Natural killer cell treated with Interleukin-12 subunit alpha and Interleukin-12 subunit beta and Interleukin-15 and Interleukin-18, amount 100 ng/mL, for 72 hours (primary cell): ENCODE results near the gene ADGRV1. TPM values are rescaled to one million over a fixed set of nuclear protein-coding genes. Genes with fewer than 3 reads are reported as not detected.
"Not testable (repeated sequence)": the region's sequence is repeated elsewhere in the genome, so short reads cannot be mapped to it uniquely, and the experiment has no call there.

Source experiments
- ATAC-seq, 2 donors: fragments of 150-1000 bp; cut with Tn5 transposase in 1 of 2; sonication (Bioruptor Pico), chemical (Tn5 transposase) in 1 of 2; 2 replicates each; pipeline ENCODE4 v1.10.0; 2021
- DNase-seq: peaks from one replicate; pipeline ENCODE4 v3.0.0; 2022; ENCODE audit warnings: low spot score
- H3K27ac Mint-ChIP-seq, 2 donors: 1 replicate in 1 of 2; 2 replicates in 1 of 2; pipeline ENCODE4 v1.8.0; 2022; ENCODE audit warnings: mixed read lengths in 2 of 2, mild to moderate bottlenecking in 1 of 2, moderate library complexity in 1 of 2
- H3K27me3 Mint-ChIP-seq, 2 donors: 1 replicate in 1 of 2; 2 replicates in 1 of 2; pipeline ENCODE4 v1.8.0; 2022; ENCODE audit warnings: mixed read lengths in 2 of 2
- H3K36me3 Mint-ChIP-seq: one replicate; pipeline ENCODE4 v1.8.0; 2022; ENCODE audit warnings: mixed read lengths
- H3K4me1 Mint-ChIP-seq, 2 donors: 1 replicate in 1 of 2; 2 replicates in 1 of 2; pipeline ENCODE4 v1.8.0; 2022; ENCODE audit warnings: low read depth in 2 of 2, mixed read lengths in 2 of 2, mild to moderate bottlenecking in 1 of 2
- H3K4me3 Mint-ChIP-seq: one replicate; pipeline ENCODE4 v1.8.0; 2022; ENCODE audit warnings: mixed read lengths
- H3K9me3 Mint-ChIP-seq: 2 replicates; pipeline ENCODE4 v1.8.0; 2022; ENCODE audit warnings: mixed read lengths
- total RNA-seq, 2 donors: library from RNA; stranded (reverse); gene quantifications; one replicate each; pipeline ENCODE4 v1.2.3, GENCODE V29; 2022

ADGRV1 gene
- total RNA-seq, 2 donors from 2014 or later: 0.33 TPM; not detected in 1

DNA sequence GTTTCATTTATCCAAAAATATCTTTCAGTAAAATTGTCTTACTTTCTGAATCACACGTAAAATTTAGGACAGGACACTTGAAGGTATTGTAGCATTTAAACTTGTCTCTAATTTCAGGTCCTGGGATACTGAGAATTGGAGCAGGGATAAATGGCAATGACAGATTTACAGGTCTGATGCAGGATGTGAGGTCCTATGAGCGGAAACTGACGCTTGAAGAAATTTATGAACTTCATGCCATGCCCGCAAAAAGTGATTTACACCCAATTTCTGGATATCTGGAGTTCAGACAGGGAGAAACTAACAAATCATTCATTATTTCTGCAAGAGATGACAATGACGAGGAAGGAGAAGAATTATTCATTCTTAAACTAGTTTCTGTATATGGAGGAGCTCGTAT is 99.2 kb downstream of the ADGRV1 start:
- H3K27ac Mint-ChIP-seq: no peak overlapping the region
- H3K27me3 Mint-ChIP-seq: no peaks in the 10 kb centered on the region
- H3K4me1 Mint-ChIP-seq: no peaks in the 10 kb centered on the region
- H3K4me3 Mint-ChIP-seq: no peak overlapping the region
- H3K9me3 Mint-ChIP-seq: no peaks in the 10 kb centered on the region
- ATAC-seq: no peak
- no peak for DNase-seq
- H3K36me3 Mint-ChIP-seq: no peaks in the 10 kb centered on the region

DNA sequence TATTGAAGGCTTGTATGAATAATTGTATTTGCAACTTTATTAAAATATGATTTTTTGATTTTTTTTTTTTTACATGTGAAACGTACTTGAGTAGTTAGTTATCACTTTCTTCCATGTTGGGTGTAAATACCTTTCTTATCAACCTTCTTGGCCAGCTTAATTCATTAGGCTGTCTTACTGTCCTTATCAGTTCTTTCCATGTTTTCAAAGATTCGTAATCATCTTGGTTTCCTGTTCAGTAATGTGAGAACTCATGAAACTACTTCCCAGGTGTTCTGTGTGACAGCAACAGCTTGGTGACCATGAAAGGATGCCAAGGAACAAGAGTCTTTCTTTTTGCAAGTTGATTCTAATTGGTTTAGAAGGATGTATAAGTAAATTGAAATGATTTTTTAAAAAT is 100.0 kb downstream of the ADGRV1 start:
- DNase-seq (no peak), ATAC-seq (no peak)
- Mint-ChIP-seq H3K27me3 (no peaks in the 10 kb centered on the region), H3K9me3 (no peaks in the 10 kb centered on the region), H3K4me1 (no peaks in the 10 kb centered on the region), H3K27ac (no peak overlapping the region), H3K36me3 (no peaks in the 10 kb centered on the region), H3K4me3 (no peak overlapping the region)

DNA sequence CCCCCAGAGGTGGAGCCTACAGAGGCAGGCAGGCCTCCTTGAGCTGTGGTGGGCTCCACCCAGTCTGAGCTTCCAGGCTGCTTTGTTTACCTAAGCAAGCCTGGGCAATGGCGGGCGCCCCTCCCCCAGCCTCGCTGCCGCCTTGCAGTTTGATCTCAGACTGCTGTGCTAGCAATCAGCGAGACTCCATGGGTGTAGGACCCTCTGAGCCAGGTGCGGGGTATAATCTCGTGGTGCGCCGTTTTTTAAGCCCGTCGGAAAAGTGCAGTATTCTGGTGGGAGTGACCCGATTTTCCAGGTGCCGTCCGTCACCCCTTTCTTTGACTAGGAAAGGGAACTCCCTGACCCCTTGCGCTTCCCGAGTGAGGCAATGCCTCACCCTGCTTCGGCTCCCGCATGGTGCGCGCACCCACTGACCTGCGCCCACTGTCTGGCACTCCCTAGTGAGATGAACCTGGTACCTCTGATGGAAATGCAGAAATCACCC is 109.5 kb downstream of the ADGRV1 start:
- H3K27ac Mint-ChIP-seq, ATAC-seq, H3K4me1 Mint-ChIP-seq, H3K4me3 Mint-ChIP-seq, H3K9me3 Mint-ChIP-seq, H3K36me3 Mint-ChIP-seq, DNase-seq, H3K27me3 Mint-ChIP-seq: not testable (repeated sequence)

DNA sequence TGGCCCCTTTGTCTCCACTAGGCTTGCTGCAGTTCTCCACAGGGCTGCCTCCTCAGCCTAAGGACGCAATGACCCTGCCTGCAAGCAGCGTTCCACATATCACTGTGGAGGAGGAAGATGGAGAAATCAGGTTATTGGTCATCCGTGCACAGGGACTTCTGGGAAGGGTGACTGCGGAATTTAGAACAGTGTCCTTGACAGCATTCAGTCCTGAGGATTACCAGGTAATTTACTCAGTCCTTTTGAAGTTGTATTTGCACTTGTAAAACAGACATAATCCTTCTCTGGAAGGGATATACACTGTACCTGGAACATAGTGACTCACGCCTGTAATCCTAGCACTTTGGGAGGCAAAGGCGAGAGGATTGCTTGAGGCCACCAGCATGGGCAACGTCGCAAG is 116.6 kb downstream of the ADGRV1 start:
- H3K27me3 Mint-ChIP-seq: no peaks in the 10 kb centered on the region
- no peak for ATAC-seq
- DNase-seq: no peak
- H3K27ac Mint-ChIP-seq: no peak overlapping the region
- H3K9me3 Mint-ChIP-seq: no peaks in the 10 kb centered on the region
- H3K4me3 Mint-ChIP-seq: no peak overlapping the region
- no peaks in the 10 kb centered on the region for H3K36me3 Mint-ChIP-seq
- H3K4me1 Mint-ChIP-seq: no peaks in the 10 kb centered on the region

DNA sequence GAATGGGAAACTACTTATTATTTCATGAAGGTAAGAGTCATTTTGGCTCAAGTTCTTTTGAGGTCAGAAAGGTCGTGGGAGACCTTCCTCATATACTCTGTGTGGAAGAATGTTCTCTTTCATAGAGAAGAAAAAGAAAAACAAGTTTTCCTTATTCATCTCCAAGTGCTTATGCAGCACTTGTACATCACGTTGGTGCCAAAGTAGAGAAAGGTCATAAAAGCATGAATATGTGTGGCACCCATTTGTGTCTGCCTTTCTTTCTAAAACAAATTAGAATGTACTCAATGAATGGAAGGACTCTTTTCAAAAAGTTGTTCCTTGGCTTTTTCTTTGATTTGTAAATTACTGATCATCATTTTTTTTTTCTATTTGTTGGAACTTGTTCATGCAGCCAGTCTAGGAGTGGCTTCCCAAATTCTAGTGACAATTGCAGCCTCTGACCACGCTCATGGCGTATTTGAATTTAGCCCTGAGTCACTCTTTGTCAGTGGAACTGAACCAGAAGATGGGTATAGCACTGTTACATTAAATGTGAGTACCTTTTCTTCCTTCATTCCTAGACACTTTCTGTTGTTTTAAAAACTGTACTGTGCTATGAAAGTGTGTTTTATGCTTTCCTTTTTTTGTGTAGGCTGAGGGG is 122.4 kb downstream of the ADGRV1 start:
- no peak overlapping the region for H3K27ac Mint-ChIP-seq
- H3K9me3 Mint-ChIP-seq: no peaks in the 10 kb centered on the region
- H3K27me3 Mint-ChIP-seq: no peaks in the 10 kb centered on the region
- H3K4me3 Mint-ChIP-seq: no peak overlapping the region
- H3K4me1 Mint-ChIP-seq: no peaks in the 10 kb centered on the region
- no peak for DNase-seq
- no peak for ATAC-seq
- H3K36me3 Mint-ChIP-seq: no peaks in the 10 kb centered on the region

DNA sequence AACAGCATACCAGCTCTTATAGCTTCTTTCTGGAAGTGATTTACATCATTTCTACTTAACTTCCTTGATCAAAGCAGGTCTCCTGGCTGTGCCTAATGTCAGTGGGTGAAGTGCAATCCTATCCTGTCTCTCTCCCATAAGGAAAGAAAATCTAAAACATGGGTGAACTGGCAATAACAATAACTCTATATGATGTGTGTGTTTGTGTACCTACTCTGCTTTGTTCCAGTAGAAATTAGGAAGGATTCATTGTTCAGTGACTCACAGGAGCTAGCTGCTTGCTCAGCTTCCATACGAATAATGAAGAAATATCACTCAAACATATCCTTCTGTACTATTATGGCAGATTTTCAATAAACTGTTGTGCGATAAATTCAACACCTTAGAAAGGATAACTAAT is 123.7 kb downstream of the ADGRV1 start:
- ATAC-seq: no peak
- DNase-seq: no peak
- H3K27ac Mint-ChIP-seq: no peak overlapping the region
- no peaks in the 10 kb centered on the region for H3K9me3 Mint-ChIP-seq
- no peaks in the 10 kb centered on the region for H3K36me3 Mint-ChIP-seq
- no peaks in the 10 kb centered on the region for H3K27me3 Mint-ChIP-seq
- no peaks in the 10 kb centered on the region for H3K4me1 Mint-ChIP-seq
- H3K4me3 Mint-ChIP-seq: no peak overlapping the region

DNA sequence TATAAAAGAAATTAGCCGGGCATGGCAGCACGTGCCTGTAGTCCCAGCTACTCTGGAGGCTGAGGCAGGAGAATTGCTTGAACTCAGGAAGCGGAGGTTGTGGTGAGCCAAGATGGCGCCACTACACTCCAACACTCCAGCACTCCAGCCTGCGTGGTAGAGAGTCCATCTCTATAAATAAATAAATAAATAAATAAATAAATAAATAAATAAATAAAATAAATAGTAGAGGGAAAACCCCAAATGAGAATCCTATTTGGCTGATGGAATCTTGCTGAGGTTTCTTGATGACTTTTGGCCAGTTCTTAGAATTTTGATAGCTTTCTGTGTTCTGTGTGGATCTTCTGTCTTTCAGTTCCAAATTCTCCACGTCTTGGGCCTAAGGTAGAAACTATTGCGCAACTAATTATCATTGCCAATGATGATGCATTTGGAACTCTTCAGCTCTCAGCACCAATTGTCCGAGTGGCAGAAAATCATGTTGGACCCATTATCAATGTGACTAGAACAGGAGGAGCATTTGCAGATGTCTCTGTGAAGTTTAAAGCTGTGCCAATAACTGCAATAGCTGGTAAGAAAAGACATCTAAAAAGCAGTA is 126.9 kb downstream of the ADGRV1 start:
- Mint-ChIP-seq H3K4me1 (no peaks in the 10 kb centered on the region), H3K36me3 (no peaks in the 10 kb centered on the region), H3K27ac (no peak overlapping the region), H3K27me3 (no peaks in the 10 kb centered on the region), H3K4me3 (no peak overlapping the region), H3K9me3 (peaks cover 2% of the 10 kb centered on the region)
- ATAC-seq (no peak), DNase-seq (no peak)

DNA sequence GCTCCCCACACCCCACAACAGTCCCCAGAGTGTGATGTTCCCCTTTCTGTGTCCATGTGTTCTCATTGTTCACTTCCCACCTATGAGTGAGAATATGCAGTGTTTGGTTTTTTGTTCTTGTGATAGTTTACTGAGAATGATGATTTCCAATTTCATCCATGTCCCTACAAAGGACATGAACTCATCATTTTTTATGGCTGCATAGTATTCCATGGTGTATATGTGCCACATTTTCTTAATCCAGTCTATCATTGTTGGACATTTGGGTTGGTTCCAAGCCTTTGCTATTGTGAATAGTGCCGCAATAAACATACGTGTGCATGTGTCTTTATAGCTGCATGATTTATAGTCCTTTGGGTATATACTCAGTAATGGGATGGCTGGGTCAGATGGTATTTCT is 127.8 kb downstream of the ADGRV1 start:
- H3K9me3 Mint-ChIP-seq, DNase-seq, H3K4me3 Mint-ChIP-seq, H3K27ac Mint-ChIP-seq, ATAC-seq, H3K27me3 Mint-ChIP-seq, H3K4me1 Mint-ChIP-seq, H3K36me3 Mint-ChIP-seq: not testable (repeated sequence)

DNA sequence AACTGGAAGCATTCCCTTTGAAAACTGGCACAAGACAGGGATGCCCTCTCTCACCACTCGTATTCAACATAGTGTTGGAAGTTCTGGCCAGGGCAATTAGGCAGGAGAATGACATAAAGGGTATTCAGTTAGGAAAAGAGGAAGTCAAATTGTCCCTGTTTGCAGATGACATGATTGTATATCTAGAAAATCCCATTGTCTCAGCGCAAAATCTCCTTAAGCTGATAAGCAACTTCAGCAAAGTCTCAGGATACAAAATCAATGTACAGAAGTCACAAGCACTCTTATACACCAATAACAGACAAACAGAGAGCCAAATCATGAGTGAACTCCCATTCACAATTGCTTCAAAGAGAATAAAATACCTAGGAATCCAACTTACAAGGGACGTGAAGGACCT is 128.9 kb downstream of the ADGRV1 start:
- H3K27ac Mint-ChIP-seq, H3K9me3 Mint-ChIP-seq, DNase-seq, ATAC-seq, H3K4me3 Mint-ChIP-seq, H3K27me3 Mint-ChIP-seq, H3K36me3 Mint-ChIP-seq, H3K4me1 Mint-ChIP-seq: not testable (repeated sequence)

DNA sequence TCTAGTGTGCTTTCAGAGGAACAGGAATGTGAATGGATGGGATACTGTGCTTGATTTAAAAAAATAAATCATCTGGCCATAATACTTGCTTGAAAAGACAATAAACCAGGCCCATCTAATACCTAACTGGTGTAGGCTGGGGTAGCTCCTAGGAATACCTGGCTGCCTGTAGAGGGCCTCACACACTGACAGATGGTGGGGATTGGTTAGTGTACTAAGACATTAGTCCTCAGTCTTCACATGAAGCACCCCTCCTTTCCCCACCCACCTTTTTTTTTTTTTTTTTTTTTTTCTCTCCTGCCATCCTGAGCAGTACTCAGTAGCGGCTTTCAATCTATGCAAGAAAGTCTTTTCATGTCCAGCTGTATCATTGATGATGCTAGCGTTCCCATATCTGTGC is 130.5 kb downstream of the ADGRV1 start:
- Mint-ChIP-seq H3K27me3 (no peaks in the 10 kb centered on the region), H3K9me3 (peaks cover 7% of the 10 kb centered on the region), H3K4me3 (no peak overlapping the region), H3K4me1 (no peaks in the 10 kb centered on the region), H3K27ac (no peak overlapping the region), H3K36me3 (no peaks in the 10 kb centered on the region)
- ATAC-seq: no peak
- no peak for DNase-seq

DNA sequence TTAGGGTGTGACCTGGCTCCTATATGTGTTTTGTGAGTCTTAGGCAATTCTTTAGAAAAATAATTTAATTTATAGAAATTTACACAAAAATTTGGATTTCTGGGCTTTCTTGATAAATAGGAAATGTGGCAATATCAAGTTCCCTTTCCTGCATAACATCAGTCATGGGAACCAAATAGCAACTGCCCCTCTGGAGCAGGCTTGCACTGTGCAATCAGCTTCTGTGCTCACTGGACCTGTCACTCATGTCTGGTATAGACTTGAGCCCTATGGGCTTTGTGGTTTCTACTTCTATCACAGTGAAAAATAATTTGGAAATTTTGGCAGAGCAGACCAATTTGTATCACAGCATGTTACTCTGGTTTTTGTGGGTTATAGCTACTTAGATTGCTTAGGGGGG is 131.7 kb downstream of the ADGRV1 start:
- ATAC-seq (no peak), DNase-seq (no peak)
- Mint-ChIP-seq H3K27ac (no peak overlapping the region), H3K4me1 (no peaks in the 10 kb centered on the region), H3K27me3 (no peaks in the 10 kb centered on the region), H3K9me3 (peaks cover 7% of the 10 kb centered on the region), H3K36me3 (no peaks in the 10 kb centered on the region), H3K4me3 (no peak overlapping the region)

DNA sequence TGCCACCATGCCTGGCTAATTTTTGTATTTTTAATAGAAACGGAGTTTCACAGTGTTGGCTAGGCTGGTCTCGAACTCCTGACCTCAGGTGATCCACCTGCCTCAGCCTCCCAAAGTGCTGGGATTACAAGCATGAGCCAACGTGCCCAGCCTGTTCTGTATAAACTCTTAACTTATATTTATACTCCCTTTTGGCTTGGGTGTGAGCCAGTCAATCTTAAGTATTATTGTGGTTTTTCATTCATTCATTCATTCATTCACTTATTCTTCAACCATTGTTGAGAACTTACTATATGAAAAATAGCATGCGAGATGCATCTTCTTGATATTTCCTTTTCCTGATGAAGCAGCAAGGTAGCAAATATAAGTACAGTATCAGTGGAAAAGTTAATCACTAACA is 132.9 kb downstream of the ADGRV1 start:
- DNase-seq: no peak
- no peak for ATAC-seq
- Mint-ChIP-seq H3K9me3 (peaks cover 7% of the 10 kb centered on the region), H3K27me3 (no peaks in the 10 kb centered on the region), H3K36me3 (no peaks in the 10 kb centered on the region), H3K4me1 (no peaks in the 10 kb centered on the region), H3K4me3 (no peak overlapping the region), H3K27ac (no peak overlapping the region)

DNA sequence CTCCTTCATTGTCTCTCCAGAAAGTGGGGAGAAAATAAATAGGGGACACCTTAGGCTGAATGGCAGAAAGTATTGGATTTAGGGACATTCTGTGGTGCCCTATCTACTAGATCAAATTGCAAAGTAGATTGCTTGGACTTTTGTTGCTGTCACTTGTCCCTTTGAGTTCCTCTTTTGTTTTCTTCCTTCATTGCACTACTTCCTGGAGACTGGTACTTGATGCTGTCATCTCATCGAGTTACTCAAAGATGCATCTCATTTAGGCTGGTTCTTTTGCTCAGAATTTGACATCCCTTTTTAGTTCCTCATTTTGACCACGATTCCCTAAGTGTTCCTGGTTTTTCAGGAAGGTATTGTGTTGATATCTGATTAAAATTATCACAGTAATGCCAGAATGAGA is 137.6 kb downstream of the ADGRV1 start:
- DNase-seq (no peak), ATAC-seq (no peak)
- Mint-ChIP-seq H3K4me1 (no peaks in the 10 kb centered on the region), H3K27ac (no peak overlapping the region), H3K9me3 (no peaks in the 10 kb centered on the region), H3K27me3 (peaks cover 0 to 6% of the 10 kb centered on the region in 2 donors), H3K4me3 (no peak overlapping the region), H3K36me3 (no peaks in the 10 kb centered on the region)

DNA sequence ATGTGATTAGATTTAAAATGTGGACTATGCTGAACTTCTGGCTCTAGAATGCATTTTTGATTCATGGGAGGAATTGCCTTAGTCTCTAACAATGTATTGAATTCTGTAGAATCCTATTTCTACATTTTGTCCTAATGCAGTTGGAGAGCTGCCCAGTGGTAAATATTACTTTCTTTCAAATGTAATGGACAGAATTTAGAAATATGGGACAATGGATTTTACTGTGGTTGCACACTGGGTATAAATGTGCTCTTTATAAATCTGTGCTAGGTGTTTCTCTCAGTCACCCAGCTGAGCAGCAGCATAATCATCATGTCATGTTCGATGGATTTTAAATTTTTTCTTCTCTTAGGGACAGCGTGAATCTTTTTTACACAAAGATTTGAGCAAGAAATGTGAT is 141.7 kb downstream of the ADGRV1 start:
- H3K9me3 Mint-ChIP-seq: no peaks in the 10 kb centered on the region
- H3K27ac Mint-ChIP-seq: no peak overlapping the region
- H3K27me3 Mint-ChIP-seq: peaks cover 0 to 9% of the 10 kb centered on the region in 2 donors
- H3K36me3 Mint-ChIP-seq: no peaks in the 10 kb centered on the region
- H3K4me3 Mint-ChIP-seq: no peak overlapping the region
- no peak for ATAC-seq
- H3K4me1 Mint-ChIP-seq: no peaks in the 10 kb centered on the region
- no peak for DNase-seq

DNA sequence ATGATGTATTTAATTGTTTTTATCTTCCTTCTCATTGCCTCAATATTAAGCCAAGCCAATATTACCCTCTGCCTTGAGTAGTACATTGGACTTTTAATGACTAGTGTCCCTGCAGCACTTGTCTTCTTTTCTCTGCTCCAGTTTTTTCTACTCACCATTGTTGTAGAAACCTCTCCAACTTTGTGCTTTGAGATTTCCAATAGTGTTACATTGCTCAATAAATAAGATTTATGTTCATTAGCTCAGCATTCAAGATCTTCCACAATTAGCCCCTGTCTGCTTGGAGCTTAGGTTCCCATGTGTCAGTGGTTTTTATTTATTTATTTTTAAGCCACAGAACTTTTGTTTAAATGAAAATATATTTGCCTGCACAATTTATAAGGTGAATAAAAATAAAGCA is 145.3 kb downstream of the ADGRV1 start:
- DNase-seq (no peak), ATAC-seq (no peak)
- H3K9me3 Mint-ChIP-seq: no peaks in the 10 kb centered on the region
- H3K36me3 Mint-ChIP-seq: no peaks in the 10 kb centered on the region
- H3K4me3 Mint-ChIP-seq: no peak overlapping the region
- no peaks in the 10 kb centered on the region for H3K4me1 Mint-ChIP-seq
- peaks cover 0 to 12% of the 10 kb centered on the region in 2 donors for H3K27me3 Mint-ChIP-seq
- no peak overlapping the region for H3K27ac Mint-ChIP-seq
